Fibroblast of lung (primary cell): ENCODE data around the gene ENPP4. TPM values are rescaled to one million over a fixed set of nuclear protein-coding genes. Genes with fewer than 3 reads are reported as not detected.

Source experiments
- DNase-seq, 2 donors: peaks; one replicate each; pipeline versions ENCODE4 v3.0.0 to v3.0.0-alpha.2; 2010; ENCODE audit warnings: low read depth in 2 of 2
- H2AFZ ChIP-seq: 2 replicates; pipeline ENCODE4 v1.5.1; 2012; ENCODE audit warnings: low read length, control low read depth, inconsistent platforms
- H3K27ac ChIP-seq: 2 replicates; pipeline ENCODE4 v1.5.1; 2011; ENCODE audit warnings: low read length, control low read depth; ENCODE audit not compliant: insufficient read depth
- H3K27me3 ChIP-seq: 2 replicates; pipeline ENCODE4 v1.5.1; 2011; ENCODE audit warnings: mild to moderate bottlenecking, low read length; ENCODE audit not compliant: control insufficient read depth, insufficient read depth
- H3K36me3 ChIP-seq: 2 replicates; pipeline ENCODE4 v1.5.1; 2011; ENCODE audit warnings: low read length; ENCODE audit not compliant: control insufficient read depth, insufficient read depth
- H3K4me1 ChIP-seq: 2 replicates; pipeline ENCODE4 v1.5.1; 2011; ENCODE audit warnings: low read length; ENCODE audit not compliant: control insufficient read depth, insufficient read depth; ENCODE audit errors: extremely low read depth
- H3K4me2 ChIP-seq: 2 replicates; pipeline ENCODE4 v1.5.1; 2011; ENCODE audit warnings: low read length, control low read depth; ENCODE audit not compliant: insufficient read depth; ENCODE audit errors: extremely low read depth
- H3K4me3 ChIP-seq, 4 experiments: fragments of 200-600 bp in 1 of 4; sonication (generic) in 1 of 4; replicated peaks in 1 of 4; 2 replicates each; pipeline ENCODE4 v1.5.1; 2011 to 2016; ENCODE audit warnings: low read length in 4 of 4, low read depth in 3 of 4, mild to moderate bottlenecking in 3 of 4, control low read depth in 2 of 4, inconsistent platforms in 1 of 4, mixed read lengths in 1 of 4; ENCODE audit not compliant: insufficient read depth in 1 of 4; ENCODE audit errors: control extremely low read depth in 1 of 4
- H3K79me2 ChIP-seq: 2 replicates; pipeline ENCODE4 v1.5.1; 2012; ENCODE audit warnings: mild to moderate bottlenecking, low read length, inconsistent platforms; ENCODE audit not compliant: control insufficient read depth, insufficient read depth
- H3K9ac ChIP-seq: 2 replicates; pipeline ENCODE4 v1.5.1; 2011; ENCODE audit warnings: mild to moderate bottlenecking, low read length, control low read depth; ENCODE audit not compliant: insufficient read depth
- H3K9me3 ChIP-seq: 2 replicates; pipeline ENCODE4 v1.5.1; 2012; ENCODE audit warnings: low read depth, low read length; ENCODE audit not compliant: control insufficient read depth, insufficient read depth
- H4K20me1 ChIP-seq: 2 replicates; pipeline ENCODE4 v1.5.1; 2011; ENCODE audit warnings: low read length; ENCODE audit not compliant: control insufficient read depth, insufficient read depth; ENCODE audit errors: extremely low read depth
- CTCF ChIP-seq, 2 donors: IDR thresholded peaks in 1 of 2; conservative IDR thresholded peaks in 1 of 2; 1 replicate in 1 of 2; 2 replicates in 1 of 2; pipeline ENCODE4 v1.5.1; 2011 to 2012; ENCODE audit warnings: low read length in 2 of 2, control low read depth in 1 of 2, inconsistent platforms in 1 of 2, low read depth in 1 of 2, mild to moderate bottlenecking in 1 of 2
- EZH2 ChIP-seq: IDR thresholded peaks from 2 replicates; pipeline ENCODE4 v1.5.1; 2012; ENCODE audit warnings: low read length, control low read depth, mild to moderate bottlenecking; ENCODE audit errors: missing control alignments
- polyA plus RNA-seq, 2 donors: library from polyadenylated mRNA; depleted of rRNA in 1 of 2; stranded (reverse) in 1 of 2; unstranded in 1 of 2; fragments of >200 nt; gene quantifications; 2 replicates each; pipeline ENCODE4 v1.2.1, GENCODE V29; 2011 to 2012; ENCODE audit warnings: missing spikeins in 1 of 2
- total RNA-seq: library from RNA; depleted of rRNA; stranded (reverse); fragments of >200 nt; gene quantifications from 2 replicates; pipeline ENCODE4 v1.2.1, GENCODE V29; 2014

The ENPP4 gene
- total and polyA plus RNA-seq, 2 donors (not counting 1 experiment from before 2014, with no cell fraction given): 2.7 to 4.0 TPM

GRCh38 chr6:46102123-46102522 lies 27.7 kb upstream of the ENPP4 start:
- Histone ChIP-seq H3K4me1 (no peaks in the 10 kb centered on the region), H2AFZ (no peak overlapping the region), H3K4me2 (no peak overlapping the region), H3K27me3 (no peaks in the 10 kb centered on the region), H3K9me3 (no peaks in the 10 kb centered on the region), H3K9ac (no peak overlapping the region), H3K4me3 (no peak overlapping the region), H3K27ac (no peak overlapping the region), H3K36me3 (no peaks in the 10 kb centered on the region), H4K20me1 (no peaks in the 10 kb centered on the region), H3K79me2 (no peaks in the 10 kb centered on the region)
- DNase-seq: no peak
- TF ChIP-seq CTCF (conservative IDR thresholded peaks at IDR 0.05 in 1 of 2, IDR thresholded peaks at IDR 0.05 in 1 of 2; ENCODE audit: low read depth in 1 of 2, low read length in 2 of 2) (no peak), EZH2 (no peak)

DNA sequence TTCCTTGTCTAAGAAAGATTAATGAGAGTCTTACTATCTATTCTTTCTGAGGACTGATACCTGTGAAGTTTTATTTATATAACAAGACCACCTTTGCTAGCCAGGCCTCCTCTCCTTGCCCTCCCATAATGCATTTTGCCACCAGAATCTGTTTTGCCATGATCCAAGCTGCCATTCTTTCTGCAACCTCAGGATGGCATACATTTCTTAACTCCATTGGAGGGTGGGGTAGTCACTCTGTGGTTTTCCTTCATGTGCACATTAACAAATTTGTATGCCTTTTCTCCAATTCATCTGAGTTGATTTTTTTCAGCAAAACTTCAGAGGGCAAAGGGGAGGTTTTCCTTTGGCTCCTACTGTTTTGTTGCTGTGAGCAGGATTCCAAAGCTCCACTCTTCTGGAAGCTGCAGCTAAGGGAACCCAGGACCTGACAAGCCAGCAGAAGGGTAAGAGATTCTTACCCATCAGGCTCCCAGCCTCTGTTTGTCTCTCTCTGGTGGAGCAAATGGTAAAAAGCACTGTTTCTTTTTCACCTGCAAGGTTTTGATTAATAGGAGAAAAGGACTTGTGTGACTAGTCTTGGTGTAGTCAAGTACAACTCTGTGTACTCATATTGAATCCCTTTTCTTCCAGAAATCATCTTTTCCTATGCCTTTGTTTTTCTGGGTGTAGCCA lies 26.2 kb upstream of the ENPP4 start:
- no peak overlapping the region for H3K27ac ChIP-seq
- H2AFZ ChIP-seq: no peak overlapping the region
- DNase-seq: no peak
- H3K9ac ChIP-seq: no peak overlapping the region
- H3K79me2 ChIP-seq: no peaks in the 10 kb centered on the region
- H3K27me3 ChIP-seq: no peaks in the 10 kb centered on the region
- no peak overlapping the region for H3K4me2 ChIP-seq
- no peaks in the 10 kb centered on the region for H3K9me3 ChIP-seq
- H3K36me3 ChIP-seq: no peaks in the 10 kb centered on the region
- TF ChIP-seq CTCF (conservative IDR thresholded peaks at IDR 0.05 in 1 of 2, IDR thresholded peaks at IDR 0.05 in 1 of 2; ENCODE audit: low read depth in 1 of 2, low read length in 2 of 2) (no peak), EZH2 (no peak)
- H4K20me1 ChIP-seq: no peaks in the 10 kb centered on the region
- H3K4me3 ChIP-seq: no peak overlapping the region
- H3K4me1 ChIP-seq: no peaks in the 10 kb centered on the region

- no peaks in the 10 kb centered on the region for H3K36me3 ChIP-seq
- no peak overlapping the region for H3K4me2 ChIP-seq
- no peaks in the 10 kb centered on the region for H3K27me3 ChIP-seq
- no peak for TF ChIP-seq CTCF (conservative IDR thresholded peaks at IDR 0.05 in 1 of 2, IDR thresholded peaks at IDR 0.05 in 1 of 2; ENCODE audit: low read depth in 1 of 2, low read length in 2 of 2)
- no peak for TF ChIP-seq EZH2
- H3K27ac ChIP-seq: no peak overlapping the region
- no peaks in the 10 kb centered on the region for H4K20me1 ChIP-seq
- H3K9ac ChIP-seq: no peak overlapping the region
- DNase-seq: no peak
- no peak overlapping the region for H2AFZ ChIP-seq
- H3K4me3 ChIP-seq: no peak overlapping the region
- H3K79me2 ChIP-seq: no peaks in the 10 kb centered on the region
- H3K9me3 ChIP-seq: no peaks in the 10 kb centered on the region
- H3K4me1 ChIP-seq: no peaks in the 10 kb centered on the region
These were observed 25.6 kb upstream of the ENPP4 start for GRCh38 chr6:46104209-46104608.
